Measurements from ENCODE around the gene RUSC1.

Gene RUSC1

DNA sequence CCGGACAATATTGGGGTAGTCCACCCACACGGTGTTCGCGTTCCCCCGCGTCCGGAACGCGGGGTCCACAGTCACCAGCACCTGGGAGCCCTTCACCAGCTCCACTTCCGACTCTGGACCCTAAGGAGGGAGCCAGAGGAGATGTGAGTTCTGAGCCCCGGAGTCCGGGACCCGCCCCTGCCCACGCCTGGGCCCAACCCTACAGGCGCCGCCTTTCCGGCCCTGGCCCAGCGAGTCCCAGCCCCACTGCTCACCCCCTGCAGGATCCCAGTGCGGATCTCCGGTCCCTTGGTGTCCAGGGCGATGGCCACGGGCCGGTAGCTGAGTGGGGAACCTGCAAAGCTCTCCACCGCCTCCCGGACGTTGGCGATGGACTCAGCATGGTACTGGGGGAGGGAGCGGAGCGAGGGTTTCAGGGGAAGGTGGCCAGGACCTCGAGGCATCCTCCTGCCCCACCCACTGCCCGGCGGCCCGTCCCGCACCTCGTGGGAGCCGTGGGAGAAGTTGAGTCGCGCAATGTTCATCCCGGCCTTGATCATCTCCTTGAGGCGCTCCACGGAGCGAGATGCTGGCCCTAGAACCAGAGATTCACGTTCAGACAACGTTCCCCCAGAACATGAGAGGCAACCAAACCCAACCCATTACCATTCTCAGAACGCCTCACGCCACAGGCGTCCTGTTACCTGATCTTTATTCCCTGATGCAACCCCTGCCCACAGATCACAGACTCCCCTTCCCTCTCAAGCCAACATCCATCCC, 25.3 kb upstream of the RUSC1 start:
- no peak for DNase-seq (ENCODE audit: low read depth in 2 of 2)

DNA sequence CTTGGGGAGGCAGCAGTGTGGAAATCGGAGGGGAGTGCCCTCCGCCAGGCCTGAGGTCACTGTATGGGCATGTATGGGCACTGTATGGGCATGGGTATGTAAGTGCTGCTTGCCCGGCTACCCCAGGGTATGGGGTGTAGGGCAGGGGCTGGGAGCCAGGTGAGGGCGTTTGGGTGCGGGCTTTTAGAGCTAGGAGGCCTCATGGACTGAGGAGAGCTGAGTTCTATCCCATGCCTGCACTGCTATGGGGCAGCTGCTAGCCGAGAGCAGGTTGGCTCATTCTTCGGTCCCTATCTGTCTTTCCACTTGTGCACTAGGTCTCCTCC, 24.8 kb upstream of the RUSC1 start:
- DNase-seq (ENCODE audit: low read depth in 2 of 2), result no peak

- DNase-seq (ENCODE audit: low read depth in 2 of 2), result no peak
Observed at GRCh38 chr1:155296661-155297060, 24.0 kb upstream of the RUSC1 start.

- no peak for DNase-seq (ENCODE audit: low read depth in 2 of 2)
Observed at GRCh38 chr1:155297384-155297783, 23.3 kb upstream of the RUSC1 start.

DNA sequence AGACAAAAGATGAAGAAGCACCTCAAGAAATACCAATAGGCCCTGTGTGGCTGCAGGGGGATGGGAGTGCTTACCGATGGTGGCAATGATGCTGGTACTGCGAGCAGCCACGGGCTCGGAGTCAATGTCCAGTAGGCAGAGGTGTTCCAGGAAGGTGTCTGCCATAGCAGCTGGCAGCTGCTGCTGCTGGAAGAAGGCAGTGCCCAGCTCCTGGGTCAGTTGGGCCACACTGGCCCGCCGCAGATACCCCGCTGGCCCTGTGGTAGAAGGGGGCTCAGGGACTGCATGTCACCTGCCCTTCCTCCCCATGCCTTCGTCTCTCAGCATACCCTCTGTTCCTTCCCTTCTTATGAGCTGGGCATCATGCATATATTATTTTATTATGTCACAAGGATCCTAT, 20.7 kb upstream of the RUSC1 start:
- DNase-seq (ENCODE audit: low read depth in 2 of 2), result no peak

DNA sequence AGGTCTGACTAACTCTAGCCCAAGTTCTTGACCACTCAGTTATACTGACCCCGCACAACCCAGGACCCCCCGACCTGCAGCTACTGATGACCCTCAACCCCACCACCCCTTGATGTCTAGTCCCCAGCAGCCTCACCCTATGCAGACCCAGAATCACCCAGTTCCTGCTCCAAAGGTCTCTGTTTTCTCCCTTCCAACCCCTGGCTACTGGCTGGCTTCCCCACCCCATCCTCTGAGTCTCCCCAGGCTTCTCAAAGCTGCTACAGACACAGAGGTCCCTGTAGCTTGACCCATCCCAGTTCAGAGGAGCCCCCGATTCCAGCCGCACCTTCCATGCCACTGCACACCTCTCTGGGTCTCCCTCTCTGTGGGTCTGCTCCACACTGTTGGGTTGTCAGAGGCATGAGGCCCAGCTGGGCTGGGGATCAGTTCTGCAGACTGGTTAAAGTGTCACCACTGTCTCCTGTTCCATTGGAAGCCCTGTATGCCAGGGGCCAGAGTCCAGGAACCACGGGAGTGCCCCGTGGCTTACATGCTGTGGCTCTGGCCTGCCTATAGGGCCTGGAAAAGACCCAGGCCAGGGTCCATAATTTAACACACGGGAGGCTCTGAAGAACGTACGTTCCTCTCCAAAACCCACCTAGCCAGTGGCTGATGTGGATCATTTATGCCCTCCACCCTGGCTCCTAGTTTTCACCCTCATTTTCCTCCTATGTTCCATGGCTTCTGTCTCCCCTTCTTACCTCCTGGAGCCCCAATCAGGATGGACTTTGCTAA, 20.0 kb upstream of the RUSC1 start:
- DNase-seq (ENCODE audit: low read depth in 2 of 2), result no peak

DNA sequence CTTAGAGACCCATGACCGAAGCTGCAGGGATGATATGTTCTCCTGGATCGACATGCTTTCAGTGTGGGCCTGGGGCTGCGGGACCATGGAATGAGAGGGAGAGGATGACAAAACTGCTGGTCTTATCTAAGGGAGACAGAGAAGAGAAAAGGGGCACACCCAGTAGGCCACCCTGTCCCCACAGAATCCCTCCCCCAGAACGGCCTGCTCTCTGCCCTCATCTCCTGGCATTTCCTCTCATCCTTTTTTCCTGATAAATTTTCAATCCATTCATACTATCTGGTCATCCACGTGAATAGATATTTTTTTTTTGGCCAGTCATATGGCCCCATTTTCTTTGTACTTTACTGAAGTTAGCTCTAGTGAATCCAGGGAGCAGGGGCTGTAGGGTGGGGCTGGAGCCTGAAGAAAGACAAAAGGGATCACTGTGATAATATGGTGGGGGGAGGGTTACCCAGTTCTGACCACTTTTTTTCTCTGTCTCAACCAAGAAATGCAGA, 19.3 kb upstream of the RUSC1 start, which contains the start of gene PKLR:
PKLR (minus strand) TSS at position 97 of the 500 bp plus-strand sequence; CDS start at position 54, 43 bp downstream.
- DNase-seq (ENCODE audit: low read depth in 2 of 2), result no peak

- DNase-seq (ENCODE audit: low read depth in 2 of 2), result no peak
Observed at GRCh38 chr1:155304558-155305063, 16.1 kb upstream of the RUSC1 start.

GRCh38 chr1:155305881-155306391, 14.8 kb upstream of the RUSC1 start:
- no peak for DNase-seq (ENCODE audit: low read depth in 2 of 2)

DNA sequence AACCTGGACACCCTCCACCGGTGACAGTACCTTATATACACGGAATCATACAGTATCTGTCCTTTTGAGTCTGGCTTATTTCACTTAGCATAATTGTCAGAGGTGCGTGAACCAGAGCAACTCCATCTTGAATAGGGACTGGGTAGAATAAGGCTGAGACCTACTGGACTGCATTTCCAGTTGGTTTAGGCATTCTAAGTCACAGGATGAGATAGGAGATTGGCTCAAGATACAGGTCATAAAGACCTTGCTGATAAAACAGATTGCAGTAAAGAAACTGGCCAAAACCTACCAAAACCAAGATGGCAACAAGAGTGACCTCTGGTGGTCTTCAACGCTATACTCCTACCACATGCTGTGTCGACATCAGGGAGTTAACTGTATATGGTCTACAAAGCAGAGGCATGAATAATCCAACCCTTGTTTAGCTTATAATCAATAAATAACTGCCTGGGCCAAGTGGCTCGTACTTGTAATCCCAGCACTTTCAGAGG, 13.4 kb upstream of the RUSC1 start:
- DNase-seq (ENCODE audit: low read depth in 2 of 2), result no peak

- DNase-seq (ENCODE audit: low read depth in 2 of 2), result peak; percentile 96 to 98
Observed at GRCh38 chr1:155308493-155309422, 11.9 kb upstream of the RUSC1 start, which contains the start of gene FDPS. FDPS (plus strand) TSS chr1:155308866; CDS start chr1:155309790, 924 bp downstream.

GRCh38 chr1:155309423-155310021, 11.2 kb upstream of the RUSC1 start:
- DNase-seq (ENCODE audit: low read depth in 2 of 2), result no peak

GRCh38 chr1:155313261-155313660, 7.4 kb upstream of the RUSC1 start:
- no peak for DNase-seq (ENCODE audit: low read depth in 2 of 2)

- no peak for DNase-seq (ENCODE audit: low read depth in 2 of 2)
Observed at GRCh38 chr1:155316922-155317321, 3.8 kb upstream of the RUSC1 start.

- no peak for DNase-seq (ENCODE audit: low read depth in 2 of 2)
Observed at GRCh38 chr1:155318082-155318481, 2.6 kb upstream of the RUSC1 start.

GRCh38 chr1:155319536-155319935, 1.2 kb upstream of the RUSC1 start:
- no peak for DNase-seq (ENCODE audit: low read depth in 2 of 2)

GRCh38 chr1:155320252-155320651, 442 bp upstream of the RUSC1 start:
- DNase-seq (ENCODE audit: low read depth in 2 of 2), result no peak

GRCh38 chr1:155321639-155322503, 1.2 kb downstream of the RUSC1 start:
- DNase-seq (ENCODE audit: low read depth in 2 of 2), result no peak

- DNase-seq (ENCODE audit: low read depth in 2 of 2), result no peak
Observed at GRCh38 chr1:155322571-155322952, 1.9 kb downstream of the RUSC1 start.

Measured in stimulated activated CD8-positive, alpha-beta memory T cell treated with anti-CD3 and anti-CD28 coated beads, Interleukin-7, amount 100 ng/mL, for 4 hours (primary cell).